DND-41 (cell line): Measurements from ENCODE around the gene TFE3.

Experiments used
- EZH2 ChIP-seq: IDR thresholded peaks from 3 replicates; pipeline ENCODE4 v1.6.1; 2012; ENCODE audit warnings: borderline replicate concordance, low read depth, mild to moderate bottlenecking, moderate library complexity, low read length, inconsistent platforms; ENCODE audit not compliant: severe bottlenecking
- TF ChIP-seq, protein P1 (sequence below): IDR thresholded peaks from 2 replicates; pipeline ENCODE4 v1.5.1; 2012; ENCODE audit warnings: borderline replicate concordance, low read length, moderate library complexity, mild to moderate bottlenecking; ENCODE audit not compliant: poor library complexity, severe bottlenecking; ENCODE audit errors: extremely low read depth

DNA sequence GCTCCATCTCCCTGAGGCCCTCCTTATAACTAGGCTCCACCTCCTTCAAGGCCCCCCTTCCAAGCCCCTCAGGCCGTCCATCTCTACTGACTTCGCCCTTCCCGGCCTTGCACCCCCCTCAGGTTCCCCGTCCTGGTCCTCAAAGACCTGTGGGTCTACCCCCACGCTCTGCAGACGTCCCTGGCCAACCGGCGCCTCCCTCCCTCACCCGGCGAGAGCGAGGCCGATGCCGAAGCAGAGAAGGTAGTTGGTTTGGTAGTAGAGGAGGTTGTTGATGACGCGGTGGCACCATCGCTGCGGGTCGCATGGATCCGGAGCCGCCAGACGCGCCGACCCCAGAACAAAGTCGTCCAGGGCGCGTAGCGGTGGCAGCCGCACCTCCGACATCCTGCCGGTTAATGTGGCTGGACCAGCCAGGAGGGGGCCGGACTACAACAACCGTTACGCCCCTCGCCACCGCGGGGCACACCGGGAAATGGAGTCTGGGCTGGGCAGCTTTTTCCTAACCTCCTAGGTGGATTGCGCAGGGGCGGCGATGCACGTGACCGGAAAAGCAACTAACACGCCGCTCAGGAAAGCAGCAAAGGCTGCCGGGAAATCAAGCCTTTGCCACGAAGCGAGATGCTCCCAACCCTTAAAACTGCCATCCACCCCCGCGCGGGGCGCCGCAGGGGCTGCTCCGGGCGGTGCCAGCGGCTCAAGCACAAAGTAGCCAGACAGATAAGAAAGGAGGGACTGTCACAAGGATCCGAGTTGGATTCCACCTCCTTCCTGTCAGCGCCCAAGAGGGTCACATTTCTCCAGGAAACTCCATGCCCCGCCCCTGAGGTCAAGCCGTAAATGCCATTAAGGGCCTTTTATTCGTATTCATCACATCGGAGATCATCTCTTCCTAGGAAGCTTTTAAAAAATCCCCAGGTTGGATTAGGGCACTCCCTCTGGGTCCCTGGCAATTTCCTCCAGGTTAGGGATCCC, 30.7 kb upstream of the TFE3 start, which contains the start of gene PRAF2:
- TF ChIP-seq, protein P1, sequence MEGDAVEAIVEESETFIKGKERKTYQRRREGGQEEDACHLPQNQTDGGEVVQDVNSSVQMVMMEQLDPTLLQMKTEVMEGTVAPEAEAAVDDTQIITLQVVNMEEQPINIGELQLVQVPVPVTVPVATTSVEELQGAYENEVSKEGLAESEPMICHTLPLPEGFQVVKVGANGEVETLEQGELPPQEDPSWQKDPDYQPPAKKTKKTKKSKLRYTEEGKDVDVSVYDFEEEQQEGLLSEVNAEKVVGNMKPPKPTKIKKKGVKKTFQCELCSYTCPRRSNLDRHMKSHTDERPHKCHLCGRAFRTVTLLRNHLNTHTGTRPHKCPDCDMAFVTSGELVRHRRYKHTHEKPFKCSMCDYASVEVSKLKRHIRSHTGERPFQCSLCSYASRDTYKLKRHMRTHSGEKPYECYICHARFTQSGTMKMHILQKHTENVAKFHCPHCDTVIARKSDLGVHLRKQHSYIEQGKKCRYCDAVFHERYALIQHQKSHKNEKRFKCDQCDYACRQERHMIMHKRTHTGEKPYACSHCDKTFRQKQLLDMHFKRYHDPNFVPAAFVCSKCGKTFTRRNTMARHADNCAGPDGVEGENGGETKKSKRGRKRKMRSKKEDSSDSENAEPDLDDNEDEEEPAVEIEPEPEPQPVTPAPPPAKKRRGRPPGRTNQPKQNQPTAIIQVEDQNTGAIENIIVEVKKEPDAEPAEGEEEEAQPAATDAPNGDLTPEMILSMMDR, result no peak
- no peak for TF ChIP-seq EZH2
